NCI-H187 treated with DMSO at 0.1 percent for 48 hours (cell line): ENCODE data around the gene TGM6.

Experiments
- DNase-seq: peaks from one replicate; lab custom pipeline; 2025; lab: John Stamatoyannopoulos, UW

Gene TGM6

DNA sequence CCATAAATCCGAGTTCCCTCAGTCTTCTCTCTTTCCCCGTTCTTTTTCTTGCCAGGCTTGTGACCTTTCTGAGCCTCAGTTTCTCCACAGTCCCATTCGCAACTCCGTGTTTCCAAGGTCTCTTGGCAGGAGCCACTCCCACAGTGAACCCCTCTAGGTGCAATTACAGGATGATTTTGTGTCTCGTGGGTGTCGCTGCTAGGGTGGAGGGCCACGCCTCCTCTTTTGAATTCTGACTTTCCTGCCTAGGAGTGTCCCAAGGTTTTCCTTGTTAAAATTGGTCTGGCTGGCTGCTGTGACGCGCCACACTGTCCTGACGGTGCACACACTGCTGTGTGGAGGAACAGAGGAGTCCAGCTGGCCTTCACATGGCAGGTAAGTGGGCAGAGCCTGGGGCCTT, at the start of gene TGM6:
Gene TGM6 (plus strand): TSS at position 301 of the 400 bp plus-strand sequence. CDS start 68 bp downstream, at position 369.
- DNase-seq, result no peak

DNA sequence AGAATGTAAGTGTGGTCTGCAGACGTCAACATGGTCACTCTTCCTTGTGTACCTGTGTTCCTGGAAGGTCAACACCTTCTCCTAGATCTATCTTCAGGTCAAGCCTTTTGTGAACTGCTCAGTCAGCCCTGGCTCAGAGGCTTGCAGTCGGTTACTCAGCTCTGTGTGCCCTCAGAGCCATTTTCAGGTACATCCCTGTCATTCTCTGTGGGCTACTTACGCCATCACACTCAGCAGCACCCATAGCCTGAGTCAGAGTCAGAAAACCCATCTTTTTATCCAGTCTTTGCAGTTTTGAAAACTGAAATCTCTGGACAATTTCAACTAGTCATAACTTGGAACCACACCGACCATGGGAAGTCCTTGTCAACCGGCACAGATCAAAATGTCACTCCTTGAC, 49.6 kb upstream of the TGM6 start:
- DNase-seq, result no peak

DNA sequence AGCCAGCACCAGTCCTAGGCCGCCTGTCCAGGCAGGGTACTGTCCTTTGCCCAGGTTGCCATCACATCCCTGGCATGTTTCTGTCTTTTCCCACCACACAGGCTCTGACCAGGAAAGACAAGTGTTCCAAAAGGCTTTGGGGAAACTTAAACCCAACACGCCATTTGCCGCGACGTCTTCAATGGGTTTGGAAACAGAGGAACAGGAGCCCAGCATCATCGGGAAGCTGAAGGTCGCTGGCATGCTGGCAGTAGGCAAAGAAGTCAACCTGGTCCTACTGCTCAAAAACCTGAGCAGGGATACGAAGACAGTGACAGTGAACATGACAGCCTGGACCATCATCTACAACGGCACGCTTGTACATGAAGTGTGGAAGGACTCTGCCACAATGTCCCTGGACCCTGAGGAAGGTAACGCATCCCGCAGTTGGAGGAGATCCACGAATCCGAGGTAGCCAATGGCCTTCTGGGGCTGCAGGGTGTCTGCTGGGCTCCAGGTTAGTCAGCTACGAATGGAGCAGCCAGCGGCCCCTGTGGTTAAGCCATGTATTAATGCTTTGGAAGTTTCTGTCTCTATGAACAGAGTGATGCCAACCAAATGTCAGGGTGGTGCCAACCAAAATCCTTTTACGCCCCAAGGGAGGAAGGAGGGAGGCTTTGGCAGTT, 48.7 kb upstream of the TGM6 start:
- no peak for DNase-seq

- no peak for DNase-seq
Measured at GRCh38 chr20:2332711-2333110, 48.0 kb upstream of the TGM6 start.

- DNase-seq, result no peak
Measured at GRCh38 chr20:2333821-2334220, 46.9 kb upstream of the TGM6 start.

- no peak for DNase-seq
Measured at GRCh38 chr20:2335096-2335870, 45.4 kb upstream of the TGM6 start.

DNA sequence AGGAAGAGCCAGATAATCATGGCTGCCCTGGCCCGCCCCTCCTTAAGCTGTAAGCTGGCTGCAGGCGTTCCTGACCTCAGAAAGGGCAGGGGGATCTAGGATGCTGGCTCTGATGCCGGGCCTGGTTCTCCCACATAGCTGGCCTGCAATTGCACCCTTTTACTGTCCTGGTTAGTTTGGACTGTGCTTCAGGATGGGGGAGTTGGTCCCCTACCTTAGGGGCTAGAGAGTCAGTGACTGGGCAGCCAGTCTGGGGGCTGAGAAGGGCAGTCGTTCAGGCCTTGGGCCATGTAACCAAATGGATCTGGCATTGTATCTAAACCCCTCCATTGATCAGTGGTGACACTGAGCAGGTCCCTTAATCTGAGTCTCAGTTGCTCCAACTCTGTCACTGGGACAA, 44.2 kb upstream of the TGM6 start:
- no peak for DNase-seq

GRCh38 chr20:2337142-2337541, 43.6 kb upstream of the TGM6 start:
- DNase-seq, result no peak

- DNase-seq, result no peak
Measured at GRCh38 chr20:2338411-2339066, 42.2 kb upstream of the TGM6 start.

GRCh38 chr20:2340136-2340535, 40.6 kb upstream of the TGM6 start:
- DNase-seq, result no peak

DNA sequence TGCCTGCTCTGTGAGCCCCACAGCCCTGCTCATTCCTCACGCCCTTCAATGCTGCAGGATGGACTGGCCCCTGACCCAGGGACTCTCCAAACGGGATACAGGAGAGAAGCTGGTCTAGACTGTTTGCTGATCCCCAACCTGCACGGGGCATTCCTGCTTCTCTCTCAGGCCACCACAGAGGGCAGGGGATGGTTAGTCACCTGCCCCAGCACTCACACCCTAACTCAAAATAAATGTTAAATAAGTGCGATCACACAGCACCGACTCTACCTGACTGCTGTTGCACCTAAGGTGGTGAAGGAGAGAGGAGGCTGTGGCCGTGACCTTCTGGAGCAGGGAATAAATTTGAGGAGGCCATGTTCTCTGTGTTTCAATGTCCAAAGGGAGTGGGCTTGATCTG, 39.9 kb upstream of the TGM6 start:
- no peak for DNase-seq

DNA sequence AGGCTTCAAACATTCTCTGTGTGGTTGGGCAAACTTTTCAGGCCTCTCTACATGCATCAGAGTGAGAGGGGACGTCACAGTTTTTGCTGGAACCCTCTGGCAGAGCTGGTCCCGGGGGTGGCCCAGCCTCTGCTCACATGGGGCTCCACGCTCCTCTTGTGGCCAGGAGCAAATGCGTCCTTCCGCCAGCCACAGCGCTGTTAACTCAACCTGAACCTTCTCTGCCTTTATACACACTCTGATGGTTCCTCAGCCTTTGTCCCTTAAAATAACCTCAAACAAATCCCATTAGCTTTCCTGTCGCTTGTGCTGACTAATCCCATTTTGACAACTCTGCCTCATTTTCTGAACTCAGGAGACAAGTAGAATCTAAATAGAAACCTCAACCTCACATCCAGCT, 39.4 kb upstream of the TGM6 start:
- DNase-seq, result no peak

DNA sequence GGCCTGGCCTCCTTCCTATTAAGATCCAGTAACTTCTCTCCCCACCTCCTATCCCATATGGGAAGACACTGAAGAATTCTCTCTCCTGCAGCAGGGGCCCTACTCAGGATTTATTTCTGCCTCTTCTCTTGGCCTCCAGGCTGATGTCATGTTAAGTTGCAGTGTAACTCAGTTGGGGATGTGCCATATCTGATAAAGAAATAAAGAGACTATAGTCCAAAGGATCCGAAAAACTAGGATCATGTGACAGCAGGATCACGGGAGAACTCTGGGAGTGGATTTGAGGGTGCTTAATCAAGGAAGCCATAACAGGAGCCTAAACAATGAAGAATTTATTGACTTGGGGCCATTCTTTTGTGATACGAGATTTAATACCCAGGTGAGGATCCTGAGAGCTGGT, 38.5 kb upstream of the TGM6 start:
- no peak for DNase-seq

- no peak for DNase-seq
Measured at GRCh38 chr20:2346188-2346587, 34.5 kb upstream of the TGM6 start.

GRCh38 chr20:2348336-2348735, 32.4 kb upstream of the TGM6 start:
- DNase-seq, result no peak

- no peak for DNase-seq
Measured at GRCh38 chr20:2349801-2350200, 30.9 kb upstream of the TGM6 start.

DNA sequence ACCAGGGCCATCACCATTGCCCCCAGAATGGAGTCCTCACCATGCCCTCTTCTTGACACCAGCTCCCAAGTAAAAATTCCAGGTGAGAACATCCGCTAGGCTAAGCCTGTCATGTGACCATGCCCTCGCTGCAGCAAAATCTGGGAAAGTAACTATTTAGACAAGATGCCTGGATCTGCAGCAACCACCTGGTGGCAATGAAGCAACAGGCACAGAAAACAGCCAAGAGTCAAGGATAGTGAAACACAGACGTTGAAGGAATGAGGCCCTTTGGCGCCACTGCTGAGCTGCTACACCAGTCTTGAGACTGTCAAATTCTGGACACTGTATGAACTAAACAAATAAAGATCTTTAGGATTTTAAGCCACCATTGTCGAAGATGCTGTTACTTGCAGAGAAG, 30.1 kb upstream of the TGM6 start:
- DNase-seq, result no peak

DNA sequence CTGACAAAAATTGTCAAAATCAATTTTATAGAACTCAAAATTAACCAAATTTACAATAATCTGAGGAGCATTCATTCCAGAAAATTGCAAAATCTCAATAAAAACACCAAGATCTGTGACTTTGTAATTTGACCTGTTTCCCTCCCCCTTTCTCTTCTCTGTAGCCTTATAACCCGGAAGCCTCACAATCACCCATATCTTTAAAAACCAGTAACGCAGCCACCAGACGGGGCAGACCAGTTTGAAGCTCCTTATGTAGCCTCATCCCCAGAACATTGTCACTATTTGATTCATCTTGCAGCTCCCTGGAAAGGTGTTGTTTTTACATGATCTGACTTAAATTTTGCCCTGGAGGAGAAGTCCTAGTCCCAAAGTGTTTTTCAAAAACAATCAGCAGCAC, 27.5 kb upstream of the TGM6 start:
- no peak for DNase-seq

GRCh38 chr20:2357114-2357513, 23.6 kb upstream of the TGM6 start:
- DNase-seq, result no peak

DNA sequence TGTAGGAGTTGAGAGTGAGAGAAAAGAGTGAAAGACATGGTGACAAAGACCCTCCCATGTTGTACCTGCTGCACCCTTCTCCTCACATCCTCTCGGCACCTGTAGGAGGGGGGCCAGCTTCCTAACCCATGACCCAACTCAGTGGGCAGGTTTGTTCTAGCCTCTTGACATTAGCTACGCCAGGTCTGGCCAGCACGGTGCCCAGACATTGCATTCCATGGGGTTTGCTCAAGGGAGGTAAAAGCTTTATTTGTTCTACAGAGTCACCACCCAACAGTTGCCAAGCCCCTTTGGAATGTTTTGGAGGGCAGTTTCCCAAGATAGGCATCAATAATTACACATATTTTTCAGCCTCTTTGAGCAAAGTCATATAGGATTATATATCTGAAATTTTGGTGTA, 22.7 kb upstream of the TGM6 start:
- DNase-seq, result no peak

DNA sequence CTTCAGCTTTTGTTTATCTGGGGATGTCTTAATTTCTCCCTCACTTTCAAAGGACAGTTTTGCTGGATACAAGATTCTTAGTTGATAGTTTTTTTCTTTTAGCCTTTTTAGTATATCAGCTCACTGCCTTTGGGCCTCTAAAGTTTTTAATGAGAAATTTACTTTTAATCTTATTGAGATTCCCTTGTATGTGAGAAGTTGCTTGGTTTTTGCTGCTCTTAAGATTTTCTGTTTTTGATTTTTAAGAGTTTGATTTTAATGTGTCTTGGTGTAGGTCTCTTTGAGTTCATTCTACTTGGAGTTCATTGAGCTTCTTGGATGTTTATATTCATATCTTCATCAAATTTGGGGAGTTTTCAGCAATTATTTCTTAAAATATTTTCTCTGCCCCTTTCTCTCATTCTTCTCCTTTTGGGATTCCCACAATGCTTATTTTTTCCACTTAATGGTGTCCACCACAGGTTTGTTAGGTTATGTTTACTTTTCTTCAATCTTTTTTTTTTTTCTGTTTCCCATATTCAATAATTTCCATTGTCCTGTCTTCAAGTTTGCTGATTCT, 19.6 kb upstream of the TGM6 start:
- DNase-seq, result no peak

DNA sequence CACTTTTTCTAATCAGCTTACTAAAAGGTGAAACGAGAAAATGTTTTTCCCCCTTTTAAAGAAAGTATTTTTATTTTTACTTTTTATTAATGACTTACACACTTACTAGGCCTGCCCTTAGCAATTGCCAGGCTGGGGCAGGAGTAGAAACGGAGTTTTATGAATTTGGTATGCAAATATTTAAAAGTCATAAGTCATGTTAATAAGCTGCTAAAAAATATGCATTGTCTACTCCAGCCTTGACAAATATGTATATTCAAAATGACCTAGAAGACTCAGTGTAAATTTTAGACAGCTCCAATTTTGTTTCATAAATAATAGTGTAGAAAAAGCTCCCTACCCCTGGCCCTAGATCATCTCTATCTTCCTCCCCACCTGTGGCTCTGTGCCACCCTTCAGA, 17.5 kb upstream of the TGM6 start:
- DNase-seq, result no peak

DNA sequence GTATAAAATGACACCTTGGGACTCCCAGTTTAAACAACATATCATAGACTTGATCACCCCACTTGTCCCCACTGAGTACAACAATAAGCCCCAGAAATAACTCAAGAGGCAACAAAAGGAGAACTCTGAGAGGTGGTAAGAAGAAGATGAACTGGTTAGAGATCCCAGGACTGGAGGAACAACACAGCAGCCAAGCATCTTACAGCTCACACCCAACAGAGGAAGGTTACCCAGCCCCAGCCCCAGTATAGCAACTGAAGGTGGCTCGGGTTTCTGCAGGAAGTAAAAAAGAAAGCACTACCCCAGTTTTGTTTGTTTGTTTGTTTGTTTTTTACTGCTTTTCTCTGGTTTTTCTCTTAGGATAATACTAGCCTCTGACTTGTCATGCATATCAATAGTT, 17.1 kb upstream of the TGM6 start:
- no peak for DNase-seq
